Testis (tissue), 2 donors: ENCODE measurements around the gene C17orf67.

Experiments used
- CTCF ChIP-seq, 3 experiments: fragments of 450-650 bp in 2 of 3; fragments of 200-600 bp in 1 of 3; sonication (generic) in 1 of 3; IDR thresholded peaks; one replicate each; pipeline ENCODE4 v1.5.1; 2016 to 2019; ENCODE audit warnings: antibody characterized with exemption in 3 of 3, mild to moderate bottlenecking in 2 of 3, moderate library complexity in 1 of 3
- POLR2A ChIP-seq: fragments of 450-650 bp; IDR thresholded peaks from one replicate; pipeline ENCODE4 v1.6.1; 2017; ENCODE audit warnings: antibody characterized with exemption, mild to moderate bottlenecking, moderate library complexity

- TF ChIP-seq CTCF (IDR thresholded peaks at IDR 0.05) (no peak), POLR2A (no peak)
Observed at GRCh38 chr17:56850591-56850990, 16.9 kb upstream of the C17orf67 start.
